Measurements from ENCODE around the gene IL21R. TPM values are rescaled to one million over a fixed set of nuclear protein-coding genes. Genes with fewer than 3 reads are reported as not detected.

Gene IL21R
- total and polyA plus RNA-seq, 2 donors (not counting 3 experiments of a cell fraction or from before 2014, with no cell fraction given): 0.03 TPM; not detected in 1

DNA sequence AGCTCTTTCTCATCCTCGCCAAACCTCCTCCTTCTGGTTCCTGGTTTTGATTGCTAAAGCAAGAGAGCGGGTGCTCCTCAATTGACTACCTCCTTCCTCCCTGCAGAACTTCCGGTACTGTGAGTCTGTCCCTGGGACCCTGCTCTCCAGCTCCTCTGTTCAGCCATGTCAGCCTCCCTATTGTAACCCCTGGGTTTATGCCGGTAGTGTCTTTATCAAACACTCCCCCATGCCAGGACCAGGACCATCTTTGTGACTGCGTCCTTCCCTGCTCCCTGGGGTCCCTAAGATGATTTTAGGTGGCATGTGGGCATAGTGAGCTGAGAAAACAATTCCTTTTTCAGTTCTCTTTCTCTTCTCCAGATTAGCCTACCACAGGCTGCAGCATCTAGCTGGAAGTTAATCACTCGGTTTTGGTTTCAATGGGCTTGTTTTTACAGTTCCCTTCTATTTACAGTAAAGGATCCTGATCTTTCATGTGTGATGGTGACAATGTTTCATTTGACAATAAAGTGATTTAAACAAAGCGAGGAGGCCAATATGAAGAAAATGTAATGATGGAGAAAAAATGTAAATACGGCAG lies 27.7 kb upstream of the IL21R start:
- no peaks in the 10 kb centered on the region for H3K27me3 ChIP-seq (ENCODE audit: control insufficient read depth in 2 of 2, insufficient read depth in 2 of 2, low read length in 2 of 2)
- ChIA-PET CTCF (interaction anchor here (0.7 to 3.2 kb wide), 7 partner anchors 14 to 265 kb away, joined by 3 to 29 read pairs (median 5); no protein-coding TSS in a partner anchor), POLR2A (no interaction called here)
- BruUV-seq (replicated peaks): no TSS peak
- intact Hi-C loops (cut with micrococcal nuclease) (no loop called here), dilution Hi-C loops (cut with MboI; ENCODE audit: extremely low pct_ligation_motif_present, low sequenced_read_pairs) (no loop called here)
- no peaks in the 10 kb centered on the region for H4K20me1 ChIP-seq (replicated peaks; ENCODE audit: control insufficient read depth, extremely low read depth, insufficient read depth, low read length)
- no peaks in the 10 kb centered on the region for H3K9me1 ChIP-seq (replicated peaks; ENCODE audit: control insufficient read depth, extremely low read depth, insufficient read depth, low read length)
- no peaks in the 10 kb centered on the region for H3K9me3 ChIP-seq (replicated peaks; ENCODE audit: control insufficient read depth, insufficient read depth, low read length)
- H2AFZ ChIP-seq (ENCODE audit: low read depth, low read length): peak overlapping the region; percentile 65
- TF ChIP-seq POLR2AphosphoS5 (IDR thresholded peaks at IDR 0.05; ENCODE audit: insufficient read depth, low read depth, low read length): no peak
- TF ChIP-seq, protein P1, sequence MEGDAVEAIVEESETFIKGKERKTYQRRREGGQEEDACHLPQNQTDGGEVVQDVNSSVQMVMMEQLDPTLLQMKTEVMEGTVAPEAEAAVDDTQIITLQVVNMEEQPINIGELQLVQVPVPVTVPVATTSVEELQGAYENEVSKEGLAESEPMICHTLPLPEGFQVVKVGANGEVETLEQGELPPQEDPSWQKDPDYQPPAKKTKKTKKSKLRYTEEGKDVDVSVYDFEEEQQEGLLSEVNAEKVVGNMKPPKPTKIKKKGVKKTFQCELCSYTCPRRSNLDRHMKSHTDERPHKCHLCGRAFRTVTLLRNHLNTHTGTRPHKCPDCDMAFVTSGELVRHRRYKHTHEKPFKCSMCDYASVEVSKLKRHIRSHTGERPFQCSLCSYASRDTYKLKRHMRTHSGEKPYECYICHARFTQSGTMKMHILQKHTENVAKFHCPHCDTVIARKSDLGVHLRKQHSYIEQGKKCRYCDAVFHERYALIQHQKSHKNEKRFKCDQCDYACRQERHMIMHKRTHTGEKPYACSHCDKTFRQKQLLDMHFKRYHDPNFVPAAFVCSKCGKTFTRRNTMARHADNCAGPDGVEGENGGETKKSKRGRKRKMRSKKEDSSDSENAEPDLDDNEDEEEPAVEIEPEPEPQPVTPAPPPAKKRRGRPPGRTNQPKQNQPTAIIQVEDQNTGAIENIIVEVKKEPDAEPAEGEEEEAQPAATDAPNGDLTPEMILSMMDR (IDR thresholded peaks at IDR 0.05; ENCODE audit: extremely low read depth in 1 of 2, insufficient read depth in 1 of 2, low read depth in 1 of 2, low read length in 2 of 2): no peak
- no peak for TF ChIP-seq POLR2A (IDR thresholded peaks at IDR 0.05; ENCODE audit: low read depth, low read length)
- TF ChIP-seq EZH2 (IDR thresholded peaks at IDR 0.05; ENCODE audit: borderline replicate concordance, low read depth, low read length, severe bottlenecking): no peak
- TF ChIP-seq, protein P2, sequence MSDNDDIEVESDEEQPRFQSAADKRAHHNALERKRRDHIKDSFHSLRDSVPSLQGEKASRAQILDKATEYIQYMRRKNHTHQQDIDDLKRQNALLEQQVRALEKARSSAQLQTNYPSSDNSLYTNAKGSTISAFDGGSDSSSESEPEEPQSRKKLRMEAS (IDR thresholded peaks at IDR 0.05; ENCODE audit: insufficient read depth, insufficient read length): no peak
- no peak for TF ChIP-seq JUN (IDR thresholded peaks at IDR 0.05; ENCODE audit: borderline replicate concordance, insufficient read depth, insufficient read length, low read depth)
- no peak for TF ChIP-seq FOS (IDR thresholded peaks at IDR 0.05; ENCODE audit: borderline replicate concordance, insufficient read depth, low read length)
- TF ChIP-seq GATA2 (IDR thresholded peaks at IDR 0.05; ENCODE audit: insufficient read depth, insufficient read length, low read depth, low read length): no peak
- TF ChIP-seq MYC (IDR thresholded peaks at IDR 0.05; ENCODE audit: low read depth, low read length): no peak
- H3K9ac ChIP-seq (replicated peaks; ENCODE audit: extremely low read depth, insufficient read depth, low read length): no peak overlapping the region
- no peaks in the 10 kb centered on the region for H3K79me2 ChIP-seq (ENCODE audit: control insufficient read depth, insufficient read depth, low read length)
- no peak for FAIRE-seq
- H3K4me2 ChIP-seq (ENCODE audit: insufficient read depth, low read length): no peak overlapping the region
- DNase-seq (ENCODE audit: low read depth, low spot score): no peak
- H3K36me3 ChIP-seq (ENCODE audit: control insufficient read depth in 2 of 2, extremely low read depth in 1 of 2, insufficient read depth in 2 of 2, low read length in 2 of 2): no peaks in the 10 kb centered on the region
- no peak overlapping the region for H3K4me3 ChIP-seq (replicated peaks in 1 of 3; ENCODE audit: insufficient read depth in 1 of 3, low read depth in 1 of 3, low read length in 3 of 3)
- H3K4me1 ChIP-seq (ENCODE audit: control insufficient read depth, extremely low read depth, insufficient read depth, low read length): no peaks in the 10 kb centered on the region
- H3K27ac ChIP-seq (ENCODE audit: insufficient read depth, low read depth, low read length): no peak overlapping the region
